A549 (cell line): ENCODE results near the gene XRCC4. TPM values are rescaled to one million over a fixed set of nuclear protein-coding genes. Genes with fewer than 3 reads are reported as not detected.

ENCODE experiments used
- ATAC-seq, 2 experiments: fragments of 200-7000 bp in 1 of 2; fragments of >200 bp in 1 of 2; cut with Nextera tagmentation in 1 of 2; cut with Tn5 transposase in 1 of 2; 3 replicates each; pipeline versions ENCODE4 v1.8.0 to v1.9.1; 2018 to 2020; ENCODE audit warnings: mild to moderate bottlenecking in 1 of 2, moderate library complexity in 1 of 2
- CTCF ChIA-PET: fragments of 300-600 bp; sonication (Branson Sonifier 250); formaldehyde crosslinking; extraction: SDS; loops from one replicate; lab custom pipeline; 2021; ENCODE audit warnings: antibody characterized with exemption, inconsistent platforms; lab: Yijun Ruan, JAX
- POLR2A ChIA-PET: fragments of 350-600 bp; formaldehyde crosslinking; extraction: SDS; loops from one replicate; lab custom pipeline; 2021; ENCODE audit warnings: antibody characterized with exemption, inconsistent platforms; lab: Yijun Ruan, JAX
- DNase-seq, 2 experiments: peaks; one replicate each; pipeline versions ENCODE4 v3.0.0 to v3.0.0-alpha.2; 2011 to 2016; ENCODE audit warnings: low read depth in 1 of 2, low spot score in 1 of 2
- FAIRE-seq: peaks from 2 replicates; lab custom pipeline; 2011; peaks lifted over from hg19 to GRCh38; lab: Jason Lieb, UNC
- H3K27ac ChIP-seq, 2 experiments: fragments of >200 bp; sonication (Bioruptor Twin); formaldehyde crosslinking; 3 replicates each; pipeline ENCODE4 v1.5.1; 2016 to 2017
- H3K4me1 ChIP-seq: fragments of >200 bp; sonication (Bioruptor Twin); formaldehyde crosslinking; 3 replicates; pipeline ENCODE4 v1.6.1; 2016
- H3K4me2 ChIP-seq: fragments of >200 bp; sonication (Bioruptor Twin); formaldehyde crosslinking; 3 replicates; pipeline ENCODE4 v1.6.1; 2016
- H3K4me3 ChIP-seq: fragments of >200 bp; sonication (Bioruptor Twin); formaldehyde crosslinking; 3 replicates; pipeline ENCODE4 v1.5.1; 2016
- H3K9me3 ChIP-seq: fragments of >200 bp; sonication (Bioruptor Twin); formaldehyde crosslinking; 3 replicates; pipeline ENCODE4 v1.6.1; 2016
- CHD2 ChIP-seq: fragments of 150-350 bp; IDR thresholded peaks from 2 replicates; pipeline ENCODE4 v1.6.1; 2014; ENCODE audit warnings: low read length; ENCODE audit not compliant: partially characterized antibody
- CHD4 ChIP-seq: fragments of 200-600 bp; sonication (generic); IDR thresholded peaks from 2 replicates; pipeline ENCODE4 v1.6.1; 2016; ENCODE audit warnings: antibody characterized with exemption, mild to moderate bottlenecking, borderline replicate concordance
- EHF ChIP-seq: fragments of 250-450 bp; sonication (Bioruptor Pico); IDR thresholded peaks from 2 replicates; pipeline ENCODE4 v1.5.0; 2020; ENCODE audit warnings: mild to moderate bottlenecking
- EHMT2 ChIP-seq: fragments of 200-600 bp; sonication (generic); IDR thresholded peaks from 2 replicates; pipeline ENCODE4 v1.6.1; 2016; ENCODE audit warnings: antibody characterized with exemption, low read depth, mild to moderate bottlenecking, moderate library complexity
- EP300 ChIP-seq, 2 experiments: fragments of >200 bp; sonication (Bioruptor Twin); formaldehyde crosslinking; IDR thresholded peaks; 2 replicates in 1 of 2; 3 replicates in 1 of 2; pipeline ENCODE4 v1.6.1; 2016 to 2017
- KDM1A ChIP-seq: fragments of 200-600 bp; sonication (generic); IDR thresholded peaks from 2 replicates; pipeline ENCODE4 v1.6.1; 2016; ENCODE audit warnings: low read depth, mild to moderate bottlenecking
- MAZ ChIP-seq: fragments of 150-350 bp; IDR thresholded peaks from 2 replicates; pipeline ENCODE4 v1.6.1; 2014; ENCODE audit warnings: antibody characterized with exemption, low read depth, low read length, borderline replicate concordance
- PHF8 ChIP-seq: fragments of 200-600 bp; sonication (generic); IDR thresholded peaks from 2 replicates; pipeline ENCODE4 v1.6.1; 2016; ENCODE audit warnings: low read depth, mild to moderate bottlenecking, antibody characterized with exemption, moderate library complexity, borderline replicate concordance
- RNF2 ChIP-seq: fragments of 200-600 bp; sonication (generic); IDR thresholded peaks from 2 replicates; pipeline ENCODE4 v1.6.1; 2016; ENCODE audit warnings: low read depth, mild to moderate bottlenecking, antibody characterized with exemption, moderate library complexity, borderline replicate concordance
- SMC3 ChIP-seq: fragments of >200 bp; sonication (Bioruptor Twin); formaldehyde crosslinking; IDR thresholded peaks from 3 replicates; pipeline ENCODE4 v1.6.1; 2018; ENCODE audit warnings: inconsistent platforms
- TP53 ChIP-seq: fragments of 250-450 bp; sonication (Bioruptor Pico); IDR thresholded peaks from 2 replicates; pipeline ENCODE4 v1.5.0; 2021; ENCODE audit warnings: mild to moderate bottlenecking, moderate library complexity
- USF2 ChIP-seq: fragments of 450-650 bp; IDR thresholded peaks from 2 replicates; pipeline ENCODE4 v1.6.1; 2014; ENCODE audit warnings: antibody characterized with exemption
- ZSCAN20 ChIP-seq: fragments of 250-450 bp; sonication (Bioruptor Pico); IDR thresholded peaks from 2 replicates; pipeline ENCODE4 v1.8.0; 2022; ENCODE audit warnings: mild to moderate bottlenecking, moderate library complexity
- WGBS: methylation state at CpG from one replicate; pipeline ENCODE4 v1.1.6; 2017; ENCODE audit errors: missing lambda C conversion rate; 5-methylcytosine and 5-hydroxymethylcytosine counted together
- polyA plus RNA-seq, 4 experiments: library from polyadenylated mRNA; depleted of rRNA in 3 of 4; stranded (reverse); fragments of >200 nt; fragmentation: RNase III in 1 of 4; extraction: RNeasy Plus Mini Kit Qiagen cat#74134 plus additional on column Dnase treatment in 1 of 4; gene quantifications; 2 replicates in 3 of 4; 3 replicates in 1 of 4; pipeline ENCODE4 v1.2.3, GENCODE V29; 2011 to 2017
- TF ChIP-seq, protein P1 (sequence below): IDR thresholded peaks from 2 replicates; pipeline ENCODE4 v1.6.1; 2012
- TF ChIP-seq, protein P2 (sequence below): fragments of 200-600 bp; sonication (generic); IDR thresholded peaks from 2 replicates; pipeline ENCODE4 v1.6.1; 2016; ENCODE audit warnings: antibody characterized with exemption, mild to moderate bottlenecking, moderate library complexity
- TF ChIP-seq, protein P3 (sequence below): IDR thresholded peaks from 2 replicates; pipeline ENCODE4 v1.6.1; 2012
- TF ChIP-seq, protein P4 (sequence below): fragments of 250-450 bp; sonication (Bioruptor Pico); IDR thresholded peaks from 2 replicates; pipeline ENCODE4 v1.5.0; 2021; ENCODE audit warnings: mild to moderate bottlenecking, moderate library complexity, borderline replicate concordance

The XRCC4 gene
- polyA plus RNA-seq, 2 of the 4 experiments (the other 2 are of a cell fraction): 14.3 to 14.8 TPM

DNA sequence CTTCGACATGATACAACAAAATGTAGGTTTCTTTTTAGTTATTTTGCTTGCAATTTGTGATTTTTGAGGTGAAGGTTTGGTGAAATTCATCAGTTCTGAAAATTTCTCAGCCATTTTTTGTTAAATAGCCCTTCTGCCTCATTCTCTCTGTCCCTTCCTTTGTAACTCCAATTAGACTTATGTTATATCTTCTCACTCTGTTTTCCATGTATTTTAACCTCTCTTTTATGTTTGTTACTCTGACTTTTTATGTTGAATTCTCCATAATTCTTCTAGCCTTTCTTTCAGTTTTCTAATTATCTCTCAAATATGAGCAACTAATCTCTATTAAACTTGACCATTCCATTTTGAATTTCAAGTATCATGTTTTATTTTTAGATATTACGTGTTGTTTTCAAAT is 222.0 kb downstream of the XRCC4 start (continued):
- TF ChIP-seq, protein P1, sequence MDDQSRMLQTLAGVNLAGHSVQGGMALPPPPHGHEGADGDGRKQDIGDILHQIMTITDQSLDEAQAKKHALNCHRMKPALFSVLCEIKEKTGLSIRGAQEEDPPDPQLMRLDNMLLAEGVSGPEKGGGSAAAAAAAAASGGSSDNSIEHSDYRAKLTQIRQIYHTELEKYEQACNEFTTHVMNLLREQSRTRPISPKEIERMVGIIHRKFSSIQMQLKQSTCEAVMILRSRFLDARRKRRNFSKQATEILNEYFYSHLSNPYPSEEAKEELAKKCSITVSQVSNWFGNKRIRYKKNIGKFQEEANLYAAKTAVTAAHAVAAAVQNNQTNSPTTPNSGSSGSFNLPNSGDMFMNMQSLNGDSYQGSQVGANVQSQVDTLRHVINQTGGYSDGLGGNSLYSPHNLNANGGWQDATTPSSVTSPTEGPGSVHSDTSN: no peak

DNA sequence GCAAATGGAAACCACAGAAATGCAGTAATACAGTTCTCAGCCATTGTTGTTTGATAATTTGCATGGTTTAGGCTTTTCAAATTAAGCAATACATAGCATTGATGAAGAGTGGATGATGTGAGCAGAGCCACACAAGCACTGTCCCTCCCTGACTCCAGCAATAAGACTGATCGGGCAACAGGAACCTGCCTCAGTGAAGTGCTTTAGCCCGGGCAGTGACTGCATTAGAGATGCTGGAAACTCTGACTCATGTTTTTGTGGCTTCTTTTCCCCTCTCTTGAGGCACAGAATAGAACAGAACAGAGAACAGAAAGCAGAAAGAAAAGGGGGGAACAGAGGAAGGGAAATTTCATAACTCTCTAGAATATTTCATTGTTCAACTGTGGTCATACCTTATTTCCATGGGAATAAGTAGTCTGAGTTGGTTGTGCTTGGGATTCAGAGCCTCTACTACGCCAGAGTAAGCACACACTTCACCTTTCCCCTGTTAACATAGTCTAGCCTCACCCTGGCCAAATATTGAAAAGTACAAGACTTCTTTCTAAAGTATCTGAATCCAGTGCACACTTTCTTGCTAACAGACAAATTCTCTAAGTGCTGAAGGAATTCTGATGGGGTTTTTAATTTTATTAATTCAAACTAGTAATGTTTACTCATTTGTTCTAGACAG is 229.4 kb downstream of the XRCC4 start:
- CTCF ChIA-PET: no interaction called here

DNA sequence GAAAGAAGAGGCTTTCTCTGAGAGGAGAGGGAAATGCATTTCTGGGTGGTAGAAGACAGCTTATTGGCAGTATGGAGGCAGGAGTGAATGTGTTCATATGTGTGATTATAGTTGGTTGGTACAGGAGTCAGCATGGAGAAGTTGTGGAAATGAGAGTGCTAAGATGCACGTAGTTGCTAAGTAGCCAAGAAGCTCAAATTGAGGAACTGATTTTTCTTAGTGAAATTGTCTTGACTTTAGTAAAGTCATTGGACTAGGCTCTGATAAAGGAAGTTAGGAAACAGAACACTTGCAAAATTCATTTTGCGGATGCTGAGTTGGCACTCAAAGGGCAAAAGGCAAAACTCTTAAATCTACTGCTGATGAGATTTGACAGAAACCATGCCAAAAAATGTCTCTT is 235.3 kb downstream of the XRCC4 start:
- 76% methylated on average over 2 of the region's 2 CpGs for WGBS
- H3K9me3 ChIP-seq: 0 out of 3 replicates have a peak, but pooled peaks cover 3% of the 10 kb centered on the region
- no peak overlapping the region for H3K4me2 ChIP-seq
- H3K27ac ChIP-seq: no peak overlapping the region
- POLR2A ChIA-PET: no interaction called here
- no peaks in the 10 kb centered on the region for H3K4me1 ChIP-seq
- ATAC-seq: no peak
- TF ChIP-seq EP300 (IDR thresholded peaks at IDR 0.05) (no peak), TP53 (CRISPR knock-in tag) (no peak), EHF (CRISPR knock-in tag) (no peak), PHF8 (no peak), CHD4 (no peak), RNF2 (no peak), SMC3 (no peak), EHMT2 (no peak), USF2 (no peak)
- TF ChIP-seq, protein P2, sequence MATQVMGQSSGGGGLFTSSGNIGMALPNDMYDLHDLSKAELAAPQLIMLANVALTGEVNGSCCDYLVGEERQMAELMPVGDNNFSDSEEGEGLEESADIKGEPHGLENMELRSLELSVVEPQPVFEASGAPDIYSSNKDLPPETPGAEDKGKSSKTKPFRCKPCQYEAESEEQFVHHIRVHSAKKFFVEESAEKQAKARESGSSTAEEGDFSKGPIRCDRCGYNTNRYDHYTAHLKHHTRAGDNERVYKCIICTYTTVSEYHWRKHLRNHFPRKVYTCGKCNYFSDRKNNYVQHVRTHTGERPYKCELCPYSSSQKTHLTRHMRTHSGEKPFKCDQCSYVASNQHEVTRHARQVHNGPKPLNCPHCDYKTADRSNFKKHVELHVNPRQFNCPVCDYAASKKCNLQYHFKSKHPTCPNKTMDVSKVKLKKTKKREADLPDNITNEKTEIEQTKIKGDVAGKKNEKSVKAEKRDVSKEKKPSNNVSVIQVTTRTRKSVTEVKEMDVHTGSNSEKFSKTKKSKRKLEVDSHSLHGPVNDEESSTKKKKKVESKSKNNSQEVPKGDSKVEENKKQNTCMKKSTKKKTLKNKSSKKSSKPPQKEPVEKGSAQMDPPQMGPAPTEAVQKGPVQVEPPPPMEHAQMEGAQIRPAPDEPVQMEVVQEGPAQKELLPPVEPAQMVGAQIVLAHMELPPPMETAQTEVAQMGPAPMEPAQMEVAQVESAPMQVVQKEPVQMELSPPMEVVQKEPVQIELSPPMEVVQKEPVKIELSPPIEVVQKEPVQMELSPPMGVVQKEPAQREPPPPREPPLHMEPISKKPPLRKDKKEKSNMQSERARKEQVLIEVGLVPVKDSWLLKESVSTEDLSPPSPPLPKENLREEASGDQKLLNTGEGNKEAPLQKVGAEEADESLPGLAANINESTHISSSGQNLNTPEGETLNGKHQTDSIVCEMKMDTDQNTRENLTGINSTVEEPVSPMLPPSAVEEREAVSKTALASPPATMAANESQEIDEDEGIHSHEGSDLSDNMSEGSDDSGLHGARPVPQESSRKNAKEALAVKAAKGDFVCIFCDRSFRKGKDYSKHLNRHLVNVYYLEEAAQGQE: no peak
- TF ChIP-seq, protein P1: no peak
- TF ChIP-seq, protein P3, sequence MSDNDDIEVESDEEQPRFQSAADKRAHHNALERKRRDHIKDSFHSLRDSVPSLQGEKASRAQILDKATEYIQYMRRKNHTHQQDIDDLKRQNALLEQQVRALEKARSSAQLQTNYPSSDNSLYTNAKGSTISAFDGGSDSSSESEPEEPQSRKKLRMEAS: no peak
- TF ChIP-seq, protein P4, sequence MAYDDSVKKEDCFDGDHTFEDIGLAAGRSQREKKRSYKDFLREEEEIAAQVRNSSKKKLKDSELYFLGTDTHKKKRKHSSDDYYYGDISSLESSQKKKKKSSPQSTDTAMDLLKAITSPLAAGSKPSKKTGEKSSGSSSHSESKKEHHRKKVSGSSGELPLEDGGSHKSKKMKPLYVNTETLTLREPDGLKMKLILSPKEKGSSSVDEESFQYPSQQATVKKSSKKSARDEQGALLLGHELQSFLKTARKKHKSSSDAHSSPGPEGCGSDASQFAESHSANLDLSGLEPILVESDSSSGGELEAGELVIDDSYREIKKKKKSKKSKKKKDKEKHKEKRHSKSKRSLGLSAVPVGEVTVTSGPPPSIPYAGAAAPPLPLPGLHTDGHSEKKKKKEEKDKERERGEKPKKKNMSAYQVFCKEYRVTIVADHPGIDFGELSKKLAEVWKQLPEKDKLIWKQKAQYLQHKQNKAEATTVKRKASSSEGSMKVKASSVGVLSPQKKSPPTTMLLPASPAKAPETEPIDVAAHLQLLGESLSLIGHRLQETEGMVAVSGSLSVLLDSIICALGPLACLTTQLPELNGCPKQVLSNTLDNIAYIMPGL (CRISPR knock-in tag): no peak
- FAIRE-seq: no peak
- no peak overlapping the region for H3K4me3 ChIP-seq
- CTCF ChIA-PET: no interaction called here
- no peak for DNase-seq

More for the DNA sequence above, 229.4 kb downstream of the XRCC4 start:
- Histone ChIP-seq H3K4me2 (no peak overlapping the region), H3K27ac (no peak overlapping the region), H3K9me3 (no peaks in the 10 kb centered on the region), H3K4me1 (no peaks in the 10 kb centered on the region), H3K4me3 (no peak overlapping the region)
- no peak for ATAC-seq
- POLR2A ChIA-PET: no interaction called here
- FAIRE-seq: no peak
- WGBS: 47% methylated on average over 3 of the region's 3 CpGs
- TF ChIP-seq CHD2 (no peak), KDM1A (no peak), MAZ (no peak), ZSCAN20 (CRISPR knock-in tag) (no peak)
- TF ChIP-seq, all 56 proteins: peak for 0
- DNase-seq: no peak
